Breast epithelium (tissue), 3 donors: ENCODE data around the gene CNBD2.

Source experiments
- CTCF ChIP-seq, 3 donors: fragments of 450-650 bp; IDR thresholded peaks; one replicate each; pipeline ENCODE4 v1.5.1; 2016 to 2017; ENCODE audit warnings: antibody characterized with exemption in 3 of 3, mild to moderate bottlenecking in 3 of 3, moderate library complexity in 3 of 3
- POLR2A ChIP-seq: fragments of 450-650 bp; IDR thresholded peaks from one replicate; pipeline ENCODE4 v1.6.1; 2016; ENCODE audit warnings: antibody characterized with exemption, mild to moderate bottlenecking, moderate library complexity
- POLR2AphosphoS5 ChIP-seq, 3 donors: sonication (generic); formaldehyde crosslinking; IDR thresholded peaks; one replicate each; pipeline ENCODE4 v1.6.1; 2017; ENCODE audit warnings: antibody characterized with exemption in 3 of 3

GRCh38 chr20:35920523-35920922 lies 47.9 kb upstream of the CNBD2 start:
- TF ChIP-seq CTCF (IDR thresholded peaks at IDR 0.05): no peak
- TF ChIP-seq POLR2AphosphoS5 (IDR thresholded peaks at IDR 0.05): no peak
- TF ChIP-seq POLR2A: no peak
